HL-60 (cell line): ENCODE measurements around the gene PLA2G6.

ENCODE experiments used
- CTCF ChIP-seq: IDR thresholded peaks from one replicate; pipeline ENCODE4 v1.5.1; 2011; ENCODE audit warnings: low read length, control low read depth, inconsistent platforms; ENCODE audit not compliant: insufficient read depth
- GABPA ChIP-seq: IDR thresholded peaks from 2 replicates; pipeline ENCODE4 v1.6.1; 2012; ENCODE audit warnings: low read depth
- REST ChIP-seq: IDR thresholded peaks from 2 replicates; pipeline ENCODE4 v1.6.1; 2012; ENCODE audit warnings: low read depth; ENCODE audit not compliant: insufficient replicate concordance
- SPI1 ChIP-seq: IDR thresholded peaks from 2 replicates; pipeline ENCODE4 v1.6.1; 2012; ENCODE audit warnings: low read depth, mild to moderate bottlenecking, borderline replicate concordance

DNA sequence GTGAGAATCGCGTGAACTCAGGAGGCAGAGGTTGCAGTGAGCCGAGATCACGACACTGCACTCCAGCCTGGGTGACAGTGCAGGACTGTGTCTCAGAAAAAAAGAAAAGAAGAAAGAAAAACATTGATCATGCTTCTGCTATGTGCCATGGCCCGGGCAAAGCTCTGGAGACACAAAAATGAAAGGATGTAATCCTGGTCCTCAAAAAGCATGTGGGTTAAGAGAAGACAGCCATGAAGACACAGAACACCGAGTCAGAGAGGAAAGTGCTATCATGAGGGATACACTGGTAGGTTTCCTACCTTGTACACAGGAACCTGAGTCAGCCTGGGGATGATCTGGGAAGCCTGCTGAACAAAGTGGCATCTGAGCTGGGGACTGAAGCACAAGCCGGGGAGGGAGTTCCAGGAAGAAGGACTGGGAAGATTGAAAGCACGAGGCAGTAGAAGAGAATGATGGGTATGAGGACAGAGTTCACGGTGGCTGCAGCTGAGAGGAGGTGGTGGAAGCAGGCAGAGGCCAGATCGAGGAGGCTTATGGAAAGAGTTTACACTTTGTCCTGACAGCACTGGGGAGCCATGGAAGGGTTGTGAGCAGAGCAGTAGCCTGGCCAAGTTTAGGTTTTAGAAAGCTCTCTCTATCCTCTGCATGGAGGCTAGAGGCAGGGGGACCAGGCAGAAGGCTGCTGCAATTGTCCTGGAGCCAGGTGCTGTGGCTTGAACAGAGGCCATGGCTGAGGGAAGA lies 10.3 kb upstream of the PLA2G6 start:
- TF ChIP-seq CTCF (no peak), REST (no peak), SPI1 (no peak), GABPA (no peak)
